SK-N-SH (cell line): ENCODE results near the gene SBF2.

Source experiments
- EZH2phosphoT487 ChIP-seq: fragments of 200-600 bp; sonication (generic); IDR thresholded peaks from 2 replicates; pipeline ENCODE4 v1.6.1; 2017; ENCODE audit warnings: low read depth, mixed run types, mild to moderate bottlenecking, antibody characterized with exemption, moderate library complexity, borderline replicate concordance
- FOXJ3 ChIP-seq: sonication (generic); formaldehyde crosslinking; IDR thresholded peaks from 2 replicates; pipeline ENCODE4 v1.5.1; 2020; ENCODE audit warnings: mild to moderate bottlenecking, missing genetic modification reagents
- MXI1 ChIP-seq: IDR thresholded peaks from 2 replicates; pipeline ENCODE4 v1.6.1; 2012; ENCODE audit warnings: mild to moderate bottlenecking, low read depth, low read length, improper control_type of control experiment
- POLR2AphosphoS5 ChIP-seq: IDR thresholded peaks from 2 replicates; pipeline ENCODE4 v1.6.1; 2012; ENCODE audit warnings: low read depth, low read length
- RAD21 ChIP-seq: IDR thresholded peaks from 2 replicates; pipeline ENCODE4 v1.6.1; 2012; ENCODE audit warnings: mild to moderate bottlenecking, low read length
- RCOR1 ChIP-seq: fragments of 150-350 bp; IDR thresholded peaks from 2 replicates; pipeline ENCODE4 v1.6.1; 2017; ENCODE audit warnings: antibody characterized with exemption, low read length
- YY1 ChIP-seq: IDR thresholded peaks from 2 replicates; pipeline ENCODE4 v1.4.0; 2012; ENCODE audit warnings: low read depth, mild to moderate bottlenecking
- TF ChIP-seq, protein P1 (sequence below): fragments of 200-600 bp; sonication (generic); IDR thresholded peaks from 2 replicates; pipeline ENCODE4 v1.6.1; 2017; ENCODE audit warnings: antibody characterized with exemption, mild to moderate bottlenecking, moderate library complexity

DNA sequence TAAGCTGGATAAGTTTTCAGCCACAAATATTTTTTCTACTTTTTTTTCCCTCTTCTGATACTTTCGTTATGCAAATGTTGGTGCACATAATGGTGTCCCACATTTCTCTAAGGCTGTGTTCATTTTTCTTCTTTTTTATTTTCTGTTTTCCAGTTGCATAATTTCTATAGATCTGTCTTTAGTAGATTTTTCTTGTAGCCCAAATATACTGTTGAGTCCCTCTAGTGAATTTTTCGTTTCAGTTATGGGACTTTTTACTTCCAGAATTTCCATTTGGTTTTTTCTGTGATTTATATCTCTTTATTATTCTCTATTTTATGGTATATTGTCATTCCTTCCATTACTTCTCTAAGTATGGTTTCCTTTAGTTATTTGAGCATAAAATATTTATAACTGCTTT, 558.1 kb downstream of the SBF2 start:
- TF ChIP-seq POLR2AphosphoS5 (no peak), RCOR1 (no peak), RAD21 (no peak), YY1 (no peak), MXI1 (no peak), FOXJ3 (no peak), EZH2phosphoT487 (no peak)
- TF ChIP-seq, protein P1, sequence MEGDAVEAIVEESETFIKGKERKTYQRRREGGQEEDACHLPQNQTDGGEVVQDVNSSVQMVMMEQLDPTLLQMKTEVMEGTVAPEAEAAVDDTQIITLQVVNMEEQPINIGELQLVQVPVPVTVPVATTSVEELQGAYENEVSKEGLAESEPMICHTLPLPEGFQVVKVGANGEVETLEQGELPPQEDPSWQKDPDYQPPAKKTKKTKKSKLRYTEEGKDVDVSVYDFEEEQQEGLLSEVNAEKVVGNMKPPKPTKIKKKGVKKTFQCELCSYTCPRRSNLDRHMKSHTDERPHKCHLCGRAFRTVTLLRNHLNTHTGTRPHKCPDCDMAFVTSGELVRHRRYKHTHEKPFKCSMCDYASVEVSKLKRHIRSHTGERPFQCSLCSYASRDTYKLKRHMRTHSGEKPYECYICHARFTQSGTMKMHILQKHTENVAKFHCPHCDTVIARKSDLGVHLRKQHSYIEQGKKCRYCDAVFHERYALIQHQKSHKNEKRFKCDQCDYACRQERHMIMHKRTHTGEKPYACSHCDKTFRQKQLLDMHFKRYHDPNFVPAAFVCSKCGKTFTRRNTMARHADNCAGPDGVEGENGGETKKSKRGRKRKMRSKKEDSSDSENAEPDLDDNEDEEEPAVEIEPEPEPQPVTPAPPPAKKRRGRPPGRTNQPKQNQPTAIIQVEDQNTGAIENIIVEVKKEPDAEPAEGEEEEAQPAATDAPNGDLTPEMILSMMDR, result no peak
